ENCODE results near the gene CDCA4. TPM values are rescaled to one million over a fixed set of nuclear protein-coding genes. Genes with fewer than 3 reads are reported as not detected.
"Not testable (repeated sequence)": the region's sequence is repeated elsewhere in the genome, so short reads cannot be mapped to it uniquely, and the experiment has no call there.

Gene CDCA4
- total RNA-seq = 23.6 TPM

GRCh38 chr14:105020815-105021655, at the start of gene CDCA4:
TSS of gene CDCA4 (minus strand) at chr14:105021083. CDS start at chr14:105011929, 9,154 bp downstream.
- DNase-seq = peak; percentile 95

DNA sequence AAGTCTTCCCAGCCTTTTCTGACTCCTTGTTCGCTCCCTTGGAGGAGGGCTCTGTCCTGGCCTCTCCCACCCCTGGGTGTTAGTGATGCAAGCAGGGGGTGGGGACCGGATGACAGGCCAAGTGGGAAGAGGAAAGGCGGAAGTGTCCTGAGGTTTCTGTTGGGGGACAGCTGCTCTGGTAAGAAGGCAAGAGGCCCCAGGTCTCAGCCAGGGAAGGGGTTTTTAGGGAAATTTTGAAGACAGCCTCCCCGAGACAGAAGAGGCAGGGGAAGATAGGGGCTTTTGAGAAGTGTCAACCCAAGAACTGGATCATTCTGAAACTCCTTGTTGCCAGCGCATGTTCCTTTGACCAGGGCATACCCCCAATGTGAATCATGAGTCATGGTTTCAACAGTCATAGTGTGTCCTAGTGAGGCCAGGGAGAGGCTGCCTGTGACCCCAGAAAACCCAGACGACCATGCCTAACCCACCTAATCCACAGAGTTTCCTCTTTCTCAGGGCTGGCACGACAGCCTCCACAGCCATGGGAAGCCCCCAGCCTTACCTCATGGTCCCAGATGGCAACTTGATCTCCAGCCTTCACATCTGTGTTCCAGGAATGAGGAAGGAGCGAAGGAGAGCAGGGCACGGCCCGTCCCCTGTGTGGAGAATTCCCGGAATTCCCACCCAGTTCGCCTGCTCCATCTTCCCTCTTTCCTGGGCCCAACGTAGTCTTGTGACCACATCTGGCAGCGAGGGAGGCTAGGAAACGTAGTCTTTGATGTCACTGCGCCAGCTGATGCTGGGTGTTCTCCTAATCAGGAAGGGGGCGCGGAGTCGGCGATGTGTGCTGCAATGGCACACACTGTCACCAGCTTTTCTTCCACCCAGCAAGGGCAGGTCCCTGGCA, 49.2 kb upstream of the CDCA4 start:
- no peak for DNase-seq

- no peak for DNase-seq
These were observed 48.6 kb upstream of the CDCA4 start for GRCh38 chr14:105069522-105069870.

DNA sequence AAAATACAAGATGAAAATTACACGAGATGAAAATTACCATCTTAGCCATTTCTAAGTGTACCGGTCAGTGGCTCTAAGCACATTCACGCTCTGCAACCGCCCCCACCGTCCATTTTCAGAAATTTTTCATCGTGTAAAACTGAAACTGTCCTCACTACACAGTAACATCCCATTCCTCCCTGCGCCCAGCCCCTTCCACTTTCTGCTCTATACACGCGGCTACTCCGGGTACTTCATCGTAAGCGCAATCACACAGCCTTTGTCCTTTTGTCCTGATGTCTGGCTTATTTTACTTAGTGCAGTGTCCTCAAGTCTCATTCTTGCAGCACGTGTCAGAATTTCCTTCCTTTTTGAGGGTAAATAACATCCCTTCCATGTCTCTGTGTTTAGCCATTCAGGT, 47.9 kb upstream of the CDCA4 start:
- no peak for DNase-seq

DNA sequence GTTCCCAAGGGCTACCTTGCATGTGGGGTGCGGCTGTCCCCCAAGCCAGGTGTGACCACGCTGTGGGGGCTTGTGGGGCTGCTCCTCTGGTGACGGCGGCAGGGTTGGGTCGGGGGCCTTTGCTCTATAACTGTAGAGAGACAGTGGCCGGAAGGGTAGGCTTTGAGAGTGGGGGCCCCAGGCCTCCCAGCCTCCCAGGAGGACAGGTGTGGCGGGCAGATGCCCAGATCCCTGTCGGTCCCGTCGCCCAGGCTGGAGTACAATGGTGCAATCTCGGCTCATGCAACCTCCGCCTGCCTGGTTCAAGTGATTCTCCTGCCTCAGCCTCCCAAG, 47.1 kb upstream of the CDCA4 start:
- no peak for DNase-seq

DNA sequence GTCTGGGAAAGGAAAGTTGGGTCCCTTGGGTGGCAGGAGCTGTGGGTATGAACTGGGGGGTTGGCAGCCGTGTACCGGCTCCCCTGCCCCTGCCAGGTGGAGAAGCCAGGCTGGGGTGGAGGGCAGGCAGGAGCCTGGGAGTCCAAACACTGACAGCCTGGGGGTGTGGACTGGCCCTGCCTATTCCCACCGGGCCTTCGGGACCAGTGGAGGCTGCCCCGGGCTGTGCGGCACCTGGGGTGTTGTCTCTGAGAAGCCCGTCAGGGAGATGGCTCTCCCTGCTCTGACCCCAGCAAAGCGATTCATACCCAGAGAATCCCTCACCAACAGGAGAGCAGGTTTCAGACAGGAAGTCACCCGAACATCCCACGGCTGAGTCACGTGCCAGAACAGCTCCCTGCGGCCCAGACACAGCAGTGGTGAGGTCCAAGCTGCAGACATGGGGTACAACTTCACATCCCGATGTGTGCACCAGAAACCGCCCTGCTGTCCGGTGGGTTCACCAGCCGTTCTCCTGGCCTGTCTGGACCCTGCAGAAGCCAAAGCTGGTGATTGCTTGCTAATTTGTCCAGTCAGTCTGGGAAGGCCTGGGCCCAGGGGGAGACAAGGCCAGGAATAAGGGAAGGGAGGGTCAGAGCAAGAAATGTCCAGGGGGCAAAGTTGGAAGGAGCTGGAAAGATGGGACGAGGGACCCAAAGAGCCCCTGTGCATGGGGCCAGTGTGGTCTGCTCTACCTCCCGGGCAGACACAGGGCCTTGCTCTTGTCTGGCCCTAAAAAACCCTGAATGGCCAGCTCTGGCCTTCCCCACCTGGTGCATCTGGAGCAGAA, 46.5 kb upstream of the CDCA4 start:
- no peak for DNase-seq

DNA sequence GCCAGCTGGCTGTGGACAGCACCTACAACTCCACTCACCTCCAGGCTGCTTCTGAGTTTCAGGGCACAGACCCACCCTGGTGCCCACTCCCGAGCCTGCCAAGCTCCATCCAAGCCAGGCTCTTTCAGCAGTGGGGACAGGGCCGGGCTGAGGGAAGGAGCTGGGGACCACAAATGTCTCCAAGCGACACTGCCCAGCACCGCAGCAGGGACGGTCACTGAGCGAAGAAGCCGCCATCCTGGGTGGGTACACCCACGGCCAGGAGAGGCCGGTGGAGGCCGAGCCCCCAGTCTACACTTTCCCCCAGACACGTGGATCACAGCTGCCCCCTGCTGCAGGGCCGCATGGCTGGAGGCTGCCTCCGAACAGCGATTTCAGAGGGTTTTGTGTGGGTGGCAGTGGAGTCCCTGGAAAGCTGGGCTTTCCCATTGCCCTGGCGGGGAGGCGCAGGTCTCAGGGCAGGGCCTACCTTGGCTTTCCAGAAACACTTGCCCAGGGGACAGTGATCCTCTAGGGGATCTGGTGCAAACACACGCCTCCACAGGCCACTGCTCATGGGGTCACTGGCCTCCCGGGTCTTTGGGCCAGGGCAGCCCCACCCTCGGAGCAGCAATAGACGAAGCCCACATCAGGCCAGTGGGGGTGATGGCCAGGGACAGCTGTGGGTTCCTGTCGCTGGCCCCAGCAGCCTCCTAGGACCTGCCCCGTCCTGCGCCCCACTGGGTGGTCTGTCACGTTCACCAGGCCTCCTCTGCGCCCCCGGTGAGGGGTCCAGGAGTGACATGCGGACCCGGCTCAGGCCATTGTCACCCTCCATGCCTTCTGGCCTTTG, 45.6 kb upstream of the CDCA4 start:
- no peak for DNase-seq

- DNase-seq = no peak
These were observed 44.7 kb upstream of the CDCA4 start, which contains the start of gene GPR132 for GRCh38 chr14:105065280-105066228. TSS of gene GPR132 (minus strand) at chr14:105065430. CDS start at chr14:105055420, 10,010 bp downstream.

GRCh38 chr14:105064721-105065143, 43.8 kb upstream of the CDCA4 start:
- no peak for DNase-seq

DNA sequence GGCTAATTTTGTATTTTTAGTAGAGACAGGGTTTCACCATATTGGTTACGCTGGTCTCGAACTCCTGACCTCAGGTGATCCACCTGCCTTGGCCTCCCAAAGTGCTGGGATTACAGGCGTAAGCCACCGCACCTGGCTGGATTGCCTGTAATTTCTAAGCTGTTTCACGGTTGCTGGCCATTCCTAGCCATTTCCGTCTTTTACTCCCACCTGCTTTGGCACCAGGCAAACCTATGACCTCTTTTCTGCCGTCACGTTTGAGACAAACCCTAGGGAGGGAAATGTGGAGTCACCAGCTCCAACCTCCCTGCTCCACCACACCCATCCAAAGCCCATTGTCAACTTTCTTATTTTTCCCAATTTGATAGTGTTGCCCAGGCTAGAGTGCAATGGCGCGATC, 43.1 kb upstream of the CDCA4 start:
- DNase-seq = no peak

- not testable (repeated sequence) for DNase-seq
These were observed 42.6 kb upstream of the CDCA4 start for GRCh38 chr14:105063506-105063905.

DNA sequence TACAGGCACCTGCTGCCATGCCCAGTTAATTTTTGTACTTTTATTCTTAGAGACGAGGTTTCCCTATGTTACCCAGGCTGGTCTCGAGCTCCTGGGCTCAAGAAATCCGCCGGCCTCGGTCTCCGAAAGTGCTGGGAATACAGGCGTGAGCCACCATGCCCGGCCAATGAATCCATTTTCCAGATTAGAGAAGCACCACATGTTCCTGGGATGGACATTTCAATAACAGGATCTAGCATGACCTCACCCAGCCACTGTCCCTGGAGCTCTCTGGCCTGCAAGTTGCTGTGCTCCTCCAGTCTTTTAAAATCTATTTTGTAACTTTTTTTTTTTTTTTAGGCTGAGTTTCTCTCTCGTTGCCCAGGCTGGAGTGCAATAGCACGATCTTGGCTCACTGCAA, 42.2 kb upstream of the CDCA4 start:
- DNase-seq = no peak

- DNase-seq = no peak
These were observed 41.2 kb upstream of the CDCA4 start for GRCh38 chr14:105062048-105062433.

GRCh38 chr14:105061428-105062047, 40.7 kb upstream of the CDCA4 start:
- no peak for DNase-seq

GRCh38 chr14:105060751-105061427, 40.0 kb upstream of the CDCA4 start:
- peak; percentile 46 for DNase-seq

- no peak for DNase-seq
These were observed 39.2 kb upstream of the CDCA4 start for GRCh38 chr14:105059925-105060565.

- DNase-seq = no peak
These were observed 38.4 kb upstream of the CDCA4 start for GRCh38 chr14:105059035-105059924.
